Fibroblast of lung (primary cell): ENCODE measurements around the gene WFIKKN1.

ENCODE experiments used
- CTCF ChIP-seq, 2 donors: IDR thresholded peaks in 1 of 2; conservative IDR thresholded peaks in 1 of 2; 1 replicate in 1 of 2; 2 replicates in 1 of 2; pipeline ENCODE4 v1.5.1; 2011 to 2012; ENCODE audit warnings: low read length in 2 of 2, control low read depth in 1 of 2, inconsistent platforms in 1 of 2, low read depth in 1 of 2, mild to moderate bottlenecking in 1 of 2
- EZH2 ChIP-seq: IDR thresholded peaks from 2 replicates; pipeline ENCODE4 v1.5.1; 2012; ENCODE audit warnings: low read length, control low read depth, mild to moderate bottlenecking; ENCODE audit errors: missing control alignments

- no peak for TF ChIP-seq CTCF (conservative IDR thresholded peaks at IDR 0.05 in 1 of 2, IDR thresholded peaks at IDR 0.05 in 1 of 2; ENCODE audit: low read depth in 1 of 2, low read length in 2 of 2)
- no peak for TF ChIP-seq EZH2
Observed at GRCh38 chr16:677316-678190, 46.8 kb downstream of the WFIKKN1 start.
